ENCODE measurements around the gene AATK.
"Not testable (repeated sequence)": the region's sequence is repeated elsewhere in the genome, so short reads cannot be mapped to it uniquely, and the experiment has no call there.

AATK gene

GRCh38 chr17:81080019-81080418 is 86.0 kb downstream of the AATK start:
- no peaks in the 10 kb centered on the region for H3K36me3 Mint-ChIP-seq (ENCODE audit: low read depth)
- no peak for TF ChIP-seq CTCF (IDR thresholded peaks at IDR 0.05; ENCODE audit: unreplicated experiment in 3 of 3)
- H3K27me3 Mint-ChIP-seq (ENCODE audit: low read depth), result no peaks in the 10 kb centered on the region
- no peaks in the 10 kb centered on the region for H3K9me3 Mint-ChIP-seq
- peaks cover 5% of the 10 kb centered on the region for H3K4me1 Mint-ChIP-seq
- no peak overlapping the region for H3K4me3 Mint-ChIP-seq
- peak overlapping the region in 2 of 3 experiments; percentile 41 to 54 for H3K27ac Mint-ChIP-seq

- H3K27me3 Mint-ChIP-seq (ENCODE audit: low read depth); H3K27ac Mint-ChIP-seq; H3K9me3 Mint-ChIP-seq; H3K4me3 Mint-ChIP-seq; H3K36me3 Mint-ChIP-seq (ENCODE audit: low read depth): not testable (repeated sequence)
- H3K4me1 Mint-ChIP-seq, result peaks cover 10% of the 10 kb centered on the region
Observed at GRCh38 chr17:81078026-81078913, 87.8 kb downstream of the AATK start.

- H3K27ac Mint-ChIP-seq, result no peak overlapping the region
- no peaks in the 10 kb centered on the region for H3K9me3 Mint-ChIP-seq
- peaks cover 10% of the 10 kb centered on the region for H3K4me1 Mint-ChIP-seq
- H3K36me3 Mint-ChIP-seq (ENCODE audit: low read depth), result no peaks in the 10 kb centered on the region
- H3K4me3 Mint-ChIP-seq, result no peak overlapping the region
- peaks cover 3% of the 10 kb centered on the region for H3K27me3 Mint-ChIP-seq (ENCODE audit: low read depth)
- TF ChIP-seq CTCF (IDR thresholded peaks at IDR 0.05; ENCODE audit: unreplicated experiment in 3 of 3), result no peak
Observed at GRCh38 chr17:81076141-81076679, 89.8 kb downstream of the AATK start.

- no peak for TF ChIP-seq CTCF (IDR thresholded peaks at IDR 0.05; ENCODE audit: unreplicated experiment in 3 of 3)
- Mint-ChIP-seq H3K36me3 (ENCODE audit: low read depth) (no peaks in the 10 kb centered on the region), H3K4me3 (no peak overlapping the region), H3K4me1 (peaks cover 10% of the 10 kb centered on the region), H3K27ac (no peak overlapping the region), H3K27me3 (ENCODE audit: low read depth) (peaks cover 3% of the 10 kb centered on the region), H3K9me3 (no peaks in the 10 kb centered on the region)
Observed at GRCh38 chr17:81075307-81075706, 90.7 kb downstream of the AATK start.

- no peaks in the 10 kb centered on the region for H3K9me3 Mint-ChIP-seq
- no peak overlapping the region for H3K27ac Mint-ChIP-seq
- peaks cover 3% of the 10 kb centered on the region for H3K27me3 Mint-ChIP-seq (ENCODE audit: low read depth)
- H3K36me3 Mint-ChIP-seq (ENCODE audit: low read depth), result peaks cover 1% of the 10 kb centered on the region
- no peak for TF ChIP-seq CTCF (IDR thresholded peaks at IDR 0.05; ENCODE audit: unreplicated experiment in 3 of 3)
- H3K4me1 Mint-ChIP-seq, result peaks cover 10% of the 10 kb centered on the region
- no peak overlapping the region for H3K4me3 Mint-ChIP-seq
Observed at GRCh38 chr17:81074875-81075274, 91.1 kb downstream of the AATK start.

GRCh38 chr17:81073967-81074839 is 91.8 kb downstream of the AATK start:
- no peak for TF ChIP-seq CTCF (IDR thresholded peaks at IDR 0.05; ENCODE audit: unreplicated experiment in 3 of 3)
- H3K4me1 Mint-ChIP-seq, result peaks cover 6% of the 10 kb centered on the region
- H3K9me3 Mint-ChIP-seq, result no peaks in the 10 kb centered on the region
- peaks cover 3% of the 10 kb centered on the region for H3K27me3 Mint-ChIP-seq (ENCODE audit: low read depth)
- no peak overlapping the region for H3K27ac Mint-ChIP-seq
- H3K4me3 Mint-ChIP-seq, result no peak overlapping the region
- H3K36me3 Mint-ChIP-seq (ENCODE audit: low read depth), result peaks cover 3% of the 10 kb centered on the region
